Adrenal gland (tissue), 5 donors: ENCODE data around the gene SH3BP5L.

Experiments
- CTCF ChIP-seq, 6 experiments: fragments of 450-650 bp in 4 of 6; fragments of 200-600 bp in 2 of 6; sonication (generic) in 1 of 6; IDR thresholded peaks; 1 replicate in 5 of 6; 2 replicates in 1 of 6; pipeline versions ENCODE4 v1.5.1 to v1.8.0; 2016 to 2021; ENCODE audit warnings: antibody characterized with exemption in 6 of 6, mild to moderate bottlenecking in 2 of 6, moderate library complexity in 1 of 6
- POLR2A ChIP-seq, 2 donors: fragments of 450-650 bp; IDR thresholded peaks; one replicate each; pipeline ENCODE4 v1.6.1; 2017; ENCODE audit warnings: antibody characterized with exemption in 2 of 2, mild to moderate bottlenecking in 2 of 2, moderate library complexity in 1 of 2
- donor health status: DM: no; HTN: no; CAD: no.

GRCh38 chr1:248838357-248839167 is 12.8 kb upstream of the SH3BP5L start:
- no peak for TF ChIP-seq CTCF (IDR thresholded peaks at IDR 0.05)
- peak; percentile 94 to 96 for TF ChIP-seq POLR2A (IDR thresholded peaks at IDR 0.05)
